Colonic mucosa (tissue), 4 donors: ENCODE measurements around the gene ARHGEF16. TPM values are rescaled to one million over a fixed set of nuclear protein-coding genes. Genes with fewer than 3 reads are reported as not detected.

ENCODE experiments used
- DNase-seq: peaks from one replicate; pipeline ENCODE4 v3.0.0-alpha.2; 2020
- H3K27ac ChIP-seq: fragments of 200-600 bp; one replicate; pipeline ENCODE4 v1.8.0; 2021
- H3K27me3 ChIP-seq: fragments of 200-600 bp; one replicate; pipeline ENCODE4 v1.8.0; 2021
- H3K36me3 ChIP-seq: fragments of 200-600 bp; one replicate; pipeline ENCODE4 v1.8.0; 2021
- H3K4me1 ChIP-seq: fragments of 200-600 bp; one replicate; pipeline ENCODE4 v1.8.0; 2021; ENCODE audit warnings: mild to moderate bottlenecking
- H3K4me3 ChIP-seq: fragments of 200-600 bp; one replicate; pipeline ENCODE4 v1.8.0; 2021
- H3K9ac ChIP-seq, 2 donors: one replicate each; pipeline ENCODE4 v1.7.0; 2013; ENCODE audit warnings: control low read depth in 2 of 2, low read depth in 2 of 2, low read length in 2 of 2
- H3K9me3 ChIP-seq: fragments of 200-600 bp; one replicate; pipeline ENCODE4 v1.8.0; 2021
- CTCF ChIP-seq: fragments of 200-600 bp; IDR thresholded peaks from one replicate; pipeline ENCODE4 v1.8.0; 2022; ENCODE audit warnings: antibody characterized with exemption, mild to moderate bottlenecking
- intact Hi-C: fragments of 100-400 bp; cut with DNase I; formaldehyde crosslinking; loops from one replicate; pipeline ENCODE4 v1.14.1; 2022
- total RNA-seq, 2 donors: library from RNA; stranded (reverse); fragmentation: NEBNext Ultra II Directional in 1 of 2; extraction: Animal tissue kit (Norgen Biotek cat#: 25700) in 1 of 2; gene quantifications; one replicate each; pipeline ENCODE4 v1.2.1, GENCODE V29; 2021
- donor health status: healthy.
- donor health status: DM: no; HTN: no; CAD: no.
- donor health status: DM: no; HTN: no; CAD: no.

ARHGEF16 gene
- total RNA-seq, 2 donors from 2014 or later, result 77.3 to 90.2 TPM

GRCh38 chr1:3425486-3426215 is 28.8 kb upstream of the ARHGEF16 start:
- no peak overlapping the region for H3K9ac ChIP-seq
- no peaks in the 10 kb centered on the region for H3K36me3 ChIP-seq
- DNase-seq, result no peak
- TF ChIP-seq CTCF, result no peak
- no peak overlapping the region for H3K27ac ChIP-seq
- H3K4me1 ChIP-seq, result peaks cover 18% of the 10 kb centered on the region
- H3K9me3 ChIP-seq, result no peaks in the 10 kb centered on the region
- no peak overlapping the region for H3K4me3 ChIP-seq
- intact Hi-C loops, result loop anchor here (2.0 to 10.0 kb wide), 2 partner anchors 413 to 601 kb away; no protein-coding TSS in a partner anchor
- H3K27me3 ChIP-seq, result no peaks in the 10 kb centered on the region

- H3K27ac ChIP-seq, result no peak overlapping the region
- H3K27me3 ChIP-seq, result no peaks in the 10 kb centered on the region
- TF ChIP-seq CTCF, result no peak
- H3K4me1 ChIP-seq, result peaks cover 18% of the 10 kb centered on the region
- no peaks in the 10 kb centered on the region for H3K9me3 ChIP-seq
- intact Hi-C loops, result loop anchor here (10.0 kb wide), 1 partner anchor 602 kb away; no protein-coding TSS in a partner anchor
- no peak for DNase-seq
- H3K9ac ChIP-seq, result no peak overlapping the region
- H3K4me3 ChIP-seq, result no peak overlapping the region
- H3K36me3 ChIP-seq, result no peaks in the 10 kb centered on the region
Observed at GRCh38 chr1:3426956-3427535, 27.4 kb upstream of the ARHGEF16 start.

GRCh38 chr1:3427711-3428704 is 26.5 kb upstream of the ARHGEF16 start:
- no peaks in the 10 kb centered on the region for H3K9me3 ChIP-seq
- no peak for TF ChIP-seq CTCF
- DNase-seq, result no peak
- H3K36me3 ChIP-seq, result no peaks in the 10 kb centered on the region
- no peak overlapping the region for H3K27ac ChIP-seq
- H3K4me3 ChIP-seq, result no peak overlapping the region
- H3K4me1 ChIP-seq, result peaks cover 17% of the 10 kb centered on the region
- H3K9ac ChIP-seq, result no peak overlapping the region
- intact Hi-C loops, result loop anchor here (10.0 kb wide), 1 partner anchor 603 kb away; no protein-coding TSS in a partner anchor
- H3K27me3 ChIP-seq, result no peaks in the 10 kb centered on the region

- DNase-seq, result no peak
- H3K4me1 ChIP-seq, result peaks cover 8% of the 10 kb centered on the region
- intact Hi-C loops, result loop anchor here (10.0 kb wide), 1 partner anchor 604 kb away; no protein-coding TSS in a partner anchor
- no peaks in the 10 kb centered on the region for H3K27me3 ChIP-seq
- no peak overlapping the region for H3K4me3 ChIP-seq
- no peak overlapping the region for H3K9ac ChIP-seq
- H3K27ac ChIP-seq, result no peak overlapping the region
- H3K9me3 ChIP-seq, result no peaks in the 10 kb centered on the region
- H3K36me3 ChIP-seq, result no peaks in the 10 kb centered on the region
- TF ChIP-seq CTCF, result no peak
Observed at GRCh38 chr1:3428899-3429298, 25.6 kb upstream of the ARHGEF16 start.

- intact Hi-C loops, result loop anchor here (10.0 kb wide), 1 partner anchor 605 kb away; no protein-coding TSS in a partner anchor
- Histone ChIP-seq H3K9me3 (no peaks in the 10 kb centered on the region), H3K4me1 (peaks cover 5% of the 10 kb centered on the region), H3K36me3 (no peaks in the 10 kb centered on the region), H3K9ac (no peak overlapping the region), H3K27me3 (no peaks in the 10 kb centered on the region), H3K27ac (no peak overlapping the region), H3K4me3 (no peak overlapping the region)
- TF ChIP-seq CTCF, result no peak
- DNase-seq, result no peak
Observed at GRCh38 chr1:3429320-3429719, 25.1 kb upstream of the ARHGEF16 start.
